CD4-positive, alpha-beta T cell (primary cell): ENCODE data around the gene LARGE1. TPM values are rescaled to one million over a fixed set of nuclear protein-coding genes. Genes with fewer than 3 reads are reported as not detected.

Experiments used
- ATAC-seq: fragments of 200-7000 bp; cut with Tn5 transposase; one replicate; pipeline ENCODE4 v1.10.0; 2022; ENCODE audit warnings: mild to moderate bottlenecking; ENCODE audit not compliant: poor library complexity
- CTCF ChIA-PET: fragments of 350-600 bp; sonication (Branson Sonifier 250); formaldehyde crosslinking; loops from one replicate; lab custom pipeline; 2021; ENCODE audit warnings: antibody characterized with exemption, inconsistent platforms; lab: Charles Lee
- POLR2A ChIA-PET: fragments of 350-600 bp; sonication (Branson Sonifier 250); formaldehyde crosslinking; loops from one replicate; lab custom pipeline; 2021; ENCODE audit warnings: antibody characterized with exemption, inconsistent platforms; lab: Charles Lee
- DNase-seq, 14 experiments: peaks; one replicate each; pipeline ENCODE4 v3.0.0-alpha.2; 2013 to 2020; ENCODE audit warnings: mixed read lengths in 2 of 14
- H3K27ac ChIP-seq, 2 donors: one replicate each; pipeline versions ENCODE4 v1.5.1 to v1.7.0; 2013; ENCODE audit warnings: low read length in 2 of 2, low read depth in 1 of 2, mild to moderate bottlenecking in 1 of 2
- H3K27me3 ChIP-seq, 2 experiments: 1 replicate in 1 of 2; 2 replicates in 1 of 2; pipeline versions ENCODE4 v1.6.1 to v1.7.0; 2013; ENCODE audit warnings: low read length in 2 of 2, control low read depth in 1 of 2, mild to moderate bottlenecking in 1 of 2, moderate library complexity in 1 of 2; ENCODE audit not compliant: insufficient read depth in 2 of 2, control insufficient read depth in 1 of 2
- H3K36me3 ChIP-seq: one replicate; pipeline ENCODE4 v1.6.1; 2013; ENCODE audit warnings: low read length, control low read depth; ENCODE audit not compliant: insufficient read depth
- H3K4me1 ChIP-seq: one replicate; pipeline ENCODE4 v1.6.1; 2013; ENCODE audit warnings: low read length, control low read depth; ENCODE audit not compliant: insufficient read depth
- H3K4me3 ChIP-seq: one replicate; pipeline ENCODE4 v1.5.1; 2013; ENCODE audit warnings: mild to moderate bottlenecking, low read length, moderate library complexity
- H3K9me3 ChIP-seq, 2 experiments: 1 replicate in 1 of 2; 2 replicates in 1 of 2; pipeline versions ENCODE4 v1.6.1 to v1.7.0; 2013; ENCODE audit warnings: low read length in 2 of 2, mild to moderate bottlenecking in 2 of 2, control low read depth in 1 of 2, moderate library complexity in 1 of 2; ENCODE audit not compliant: control insufficient read depth in 1 of 2, insufficient read depth in 1 of 2
- H3K27ac Mint-ChIP-seq: one replicate; pipeline ENCODE4 v1.8.0; 2020; ENCODE audit warnings: mixed read lengths
- H3K27me3 Mint-ChIP-seq: one replicate; pipeline ENCODE4 v1.8.0; 2021; ENCODE audit warnings: mixed read lengths
- H3K36me3 Mint-ChIP-seq: one replicate; pipeline ENCODE4 v1.8.0; 2021; ENCODE audit warnings: low read depth, mixed read lengths
- H3K4me1 Mint-ChIP-seq: one replicate; pipeline ENCODE4 v1.8.0; 2021; ENCODE audit warnings: low read depth, mixed read lengths
- H3K4me3 Mint-ChIP-seq: one replicate; pipeline ENCODE4 v1.8.0; 2020; ENCODE audit warnings: mild to moderate bottlenecking, mixed read lengths
- H3K9me3 Mint-ChIP-seq: one replicate; pipeline ENCODE4 v1.8.0; 2020; ENCODE audit warnings: mixed read lengths
- CTCF ChIP-seq: fragments of 200-600 bp; IDR thresholded peaks from one replicate; pipeline ENCODE4 v1.8.0; 2022; ENCODE audit warnings: antibody characterized with exemption, mild to moderate bottlenecking
- intact Hi-C, 2 experiments: fragments of 100-400 bp; cut with DNase I in 1 of 2; cut with micrococcal nuclease in 1 of 2; formaldehyde crosslinking; loops; one replicate each; pipeline versions ENCODE4 v1.15.1 to v1.9.0; 2023 to 2025; cut with DNase I, micrococcal nuclease
- total RNA-seq, 174 experiments: library from RNA in 2 of 174; stranded (reverse) in 2 of 174; gene quantifications; one replicate each; pipeline ENCODE4 v1.2.3 and lab custom pipeline; 2021 to 2026

Gene LARGE1
- total RNA-seq, 2 experiments from 2014 or later, result 0.14 to 0.70 TPM

GRCh38 chr22:33400891-33401290 is 519.4 kb downstream of the LARGE1 start:
- no peaks in the 10 kb centered on the region for H3K36me3 ChIP-seq
- CTCF ChIA-PET, result no interaction called here
- H3K4me1 Mint-ChIP-seq, result no peaks in the 10 kb centered on the region
- POLR2A ChIA-PET, result no interaction called here
- H3K4me3 Mint-ChIP-seq, result no peak overlapping the region
- H3K4me3 ChIP-seq, result no peak overlapping the region
- no peak overlapping the region for H3K27ac ChIP-seq
- H3K9me3 Mint-ChIP-seq, result peaks cover 4% of the 10 kb centered on the region
- H3K9me3 ChIP-seq, result no peaks in the 10 kb centered on the region
- H3K27me3 ChIP-seq, result no peaks in the 10 kb centered on the region
- no peak for DNase-seq
- intact Hi-C loops, result no loop called here
- no peaks in the 10 kb centered on the region for H3K27me3 Mint-ChIP-seq
- no peaks in the 10 kb centered on the region for H3K36me3 Mint-ChIP-seq
- no peaks in the 10 kb centered on the region for H3K4me1 ChIP-seq
- no peak overlapping the region for H3K27ac Mint-ChIP-seq
- ATAC-seq, result no peak
- no peak for TF ChIP-seq CTCF

GRCh38 chr22:33400061-33400840 is 520.0 kb downstream of the LARGE1 start:
- H3K27ac Mint-ChIP-seq, result no peak overlapping the region

GRCh38 chr22:33397381-33397907 is 522.8 kb downstream of the LARGE1 start:
- no peaks in the 10 kb centered on the region for H3K27me3 ChIP-seq
- Mint-ChIP-seq H3K4me3 (no peak overlapping the region), H3K27ac (no peak overlapping the region), H3K4me1 (no peaks in the 10 kb centered on the region), H3K27me3 (no peaks in the 10 kb centered on the region), H3K36me3 (no peaks in the 10 kb centered on the region), H3K9me3 (peaks cover 4% of the 10 kb centered on the region)
- ChIA-PET POLR2A (no interaction called here), CTCF (no interaction called here)
- H3K27ac ChIP-seq, result no peak overlapping the region
- no peak for TF ChIP-seq CTCF
- no peaks in the 10 kb centered on the region for H3K36me3 ChIP-seq
- DNase-seq (no peak), ATAC-seq (no peak)
- H3K9me3 ChIP-seq, result no peaks in the 10 kb centered on the region
- H3K4me3 ChIP-seq, result no peak overlapping the region
- no peaks in the 10 kb centered on the region for H3K4me1 ChIP-seq
- intact Hi-C loops, result no loop called here

More at GRCh38 chr22:33400061-33400840, 520.0 kb downstream of the LARGE1 start:
- Mint-ChIP-seq H3K27me3 (no peaks in the 10 kb centered on the region), H3K9me3 (peaks cover 4% of the 10 kb centered on the region), H3K36me3 (no peaks in the 10 kb centered on the region), H3K4me1 (no peaks in the 10 kb centered on the region), H3K4me3 (no peak overlapping the region)
- no peak for TF ChIP-seq CTCF
- ATAC-seq, result no peak
- ChIA-PET POLR2A (no interaction called here), CTCF (no interaction called here)
- intact Hi-C loops, result no loop called here
- H3K27me3 ChIP-seq, result no peaks in the 10 kb centered on the region
- H3K4me3 ChIP-seq, result no peak overlapping the region
- DNase-seq, result no peak
- no peaks in the 10 kb centered on the region for H3K36me3 ChIP-seq
- H3K27ac ChIP-seq, result no peak overlapping the region
- no peaks in the 10 kb centered on the region for H3K4me1 ChIP-seq
- no peaks in the 10 kb centered on the region for H3K9me3 ChIP-seq
